Ishikawa (cell line): ENCODE measurements around the gene ATP10D.

ENCODE experiments used
- EGR1 ChIP-seq: IDR thresholded peaks from 2 replicates; pipeline ENCODE4 v1.6.1; 2012
- EP300 ChIP-seq: IDR thresholded peaks from 2 replicates; pipeline ENCODE4 v1.6.1; 2012; ENCODE audit warnings: borderline replicate concordance
- RAD21 ChIP-seq: IDR thresholded peaks from 2 replicates; pipeline ENCODE4 v1.6.1; 2012; ENCODE audit warnings: low read depth
- TF ChIP-seq, protein P1 (sequence below): IDR thresholded peaks from 2 replicates; pipeline ENCODE4 v1.6.1; 2012

DNA sequence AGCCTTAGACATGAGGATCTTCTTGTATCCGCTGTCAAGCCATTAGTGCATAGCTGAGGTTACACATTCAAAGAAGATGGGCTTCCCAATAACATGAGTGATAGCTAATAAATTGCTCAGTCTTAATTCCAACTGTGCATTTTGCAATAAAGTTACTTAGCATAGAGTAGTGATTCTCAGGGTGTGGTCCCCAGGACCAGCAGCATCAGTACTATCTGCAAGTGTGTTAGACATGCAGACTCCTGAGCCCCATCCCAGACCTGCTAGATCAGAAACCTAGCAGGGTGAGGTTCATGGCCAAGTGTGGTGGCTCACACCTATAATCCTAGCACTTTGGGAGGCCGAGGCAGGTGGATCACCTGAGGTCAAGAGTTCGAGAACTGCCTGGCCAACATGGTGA is 20.1 kb downstream of the ATP10D start:
- TF ChIP-seq RAD21 (no peak), EP300 (no peak), EGR1 (no peak)
- TF ChIP-seq, protein P1, sequence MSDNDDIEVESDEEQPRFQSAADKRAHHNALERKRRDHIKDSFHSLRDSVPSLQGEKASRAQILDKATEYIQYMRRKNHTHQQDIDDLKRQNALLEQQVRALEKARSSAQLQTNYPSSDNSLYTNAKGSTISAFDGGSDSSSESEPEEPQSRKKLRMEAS = no peak
